HEK293 (cell line): Measurements from ENCODE around the gene COL4A1.
A peak's percentile ranks its signal among the peaks of the same experiment; 100 is the strongest.

Source experiments
- BCL11B ChIP-seq: fragments of 450-650 bp; formaldehyde crosslinking; IDR thresholded peaks from 2 replicates; pipeline ENCODE4 v1.5.1; 2016; ENCODE audit warnings: low read depth, missing biosample characterization, missing genetic modification characterization
- EGR2 ChIP-seq: fragments of 450-650 bp; formaldehyde crosslinking; IDR thresholded peaks from 2 replicates; pipeline ENCODE4 v1.5.1; 2016; ENCODE audit warnings: low read depth, missing biosample characterization, missing genetic modification characterization
- FEZF1 ChIP-seq: fragments of 450-650 bp; formaldehyde crosslinking; IDR thresholded peaks from 2 replicates; pipeline ENCODE4 v1.5.1; 2016; ENCODE audit warnings: missing biosample characterization, missing genetic modification characterization
- HOXA7 ChIP-seq: sonication (generic); formaldehyde crosslinking; IDR thresholded peaks from 2 replicates; pipeline ENCODE4 v1.8.1; 2022; ENCODE audit warnings: missing genetic modification reagents, borderline replicate concordance
- IKZF3 ChIP-seq: fragments of 450-650 bp; IDR thresholded peaks from 2 replicates; pipeline ENCODE4 v1.5.0; 2018; ENCODE audit warnings: missing biosample characterization, mild to moderate bottlenecking, missing genetic modification characterization, moderate library complexity
- MZF1 ChIP-seq: fragments of 450-650 bp; formaldehyde crosslinking; IDR thresholded peaks from 2 replicates; pipeline ENCODE4 v1.5.1; 2017; ENCODE audit warnings: missing biosample characterization, missing genetic modification characterization, borderline replicate concordance
- OSR2 ChIP-seq: fragments of 450-650 bp; formaldehyde crosslinking; IDR thresholded peaks from 2 replicates; pipeline ENCODE4 v1.5.1; 2016; ENCODE audit warnings: missing biosample characterization, missing genetic modification characterization
- PATZ1 ChIP-seq: fragments of 450-650 bp; formaldehyde crosslinking; IDR thresholded peaks from 2 replicates; pipeline ENCODE4 v1.5.1; 2016; ENCODE audit warnings: missing biosample characterization, missing genetic modification characterization
- PRDM4 ChIP-seq: fragments of 450-650 bp; formaldehyde crosslinking; IDR thresholded peaks from 2 replicates; pipeline ENCODE4 v1.5.1; 2017; ENCODE audit warnings: missing biosample characterization, missing genetic modification characterization
- SP3 ChIP-seq: fragments of 450-650 bp; formaldehyde crosslinking; IDR thresholded peaks from 2 replicates; pipeline ENCODE4 v1.5.1; 2016; ENCODE audit warnings: missing biosample characterization, missing genetic modification characterization
- WT1 ChIP-seq: fragments of 450-650 bp; formaldehyde crosslinking; IDR thresholded peaks from 2 replicates; pipeline ENCODE4 v1.5.1; 2016; ENCODE audit warnings: missing biosample characterization, missing genetic modification characterization
- ZBTB20 ChIP-seq: fragments of 450-650 bp; formaldehyde crosslinking; IDR thresholded peaks from 2 replicates; pipeline ENCODE4 v1.5.1; 2016; ENCODE audit warnings: missing biosample characterization, missing genetic modification characterization
- ZBTB7A ChIP-seq: fragments of 450-650 bp; formaldehyde crosslinking; IDR thresholded peaks from 2 replicates; pipeline ENCODE4 v1.5.1; 2016; ENCODE audit warnings: low read depth, missing biosample characterization, missing genetic modification characterization
- ZBTB8A ChIP-seq: fragments of 450-650 bp; formaldehyde crosslinking; IDR thresholded peaks from 2 replicates; pipeline ENCODE4 v1.5.1; 2016; ENCODE audit warnings: missing biosample characterization, missing genetic modification characterization
- ZNF335 ChIP-seq: fragments of 450-650 bp; formaldehyde crosslinking; conservative IDR thresholded peaks from 2 replicates; pipeline ENCODE4 v1.5.1; 2016; ENCODE audit warnings: missing biosample characterization, missing genetic modification characterization
- ZNF501 ChIP-seq: fragments of 450-650 bp; formaldehyde crosslinking; IDR thresholded peaks from 2 replicates; pipeline ENCODE4 v1.5.1; 2016; ENCODE audit warnings: missing biosample characterization, missing genetic modification characterization
- ZNF560 ChIP-seq: fragments of 450-650 bp; formaldehyde crosslinking; IDR thresholded peaks from 2 replicates; pipeline ENCODE4 v1.5.1; 2017; ENCODE audit warnings: missing biosample characterization, missing genetic modification characterization, borderline replicate concordance
- ZNF621 ChIP-seq: fragments of 450-650 bp; formaldehyde crosslinking; IDR thresholded peaks from 2 replicates; pipeline ENCODE4 v1.5.1; 2017; ENCODE audit warnings: missing biosample characterization, missing genetic modification characterization
- ZNF629 ChIP-seq: fragments of 450-650 bp; formaldehyde crosslinking; IDR thresholded peaks from 2 replicates; pipeline ENCODE4 v1.5.1; 2017; ENCODE audit warnings: missing biosample characterization, missing genetic modification characterization
- ZNF670 ChIP-seq: fragments of 450-650 bp; formaldehyde crosslinking; IDR thresholded peaks from 2 replicates; pipeline ENCODE4 v1.5.1; 2016; ENCODE audit warnings: missing biosample characterization, missing genetic modification characterization, low read depth
- ZSCAN5A ChIP-seq: fragments of 450-650 bp; formaldehyde crosslinking; IDR thresholded peaks from 2 replicates; pipeline ENCODE4 v1.5.1; 2016; ENCODE audit warnings: missing biosample characterization, missing genetic modification characterization
- TF ChIP-seq, protein P1 (sequence below): fragments of 450-650 bp; formaldehyde crosslinking; IDR thresholded peaks from 2 replicates; pipeline ENCODE4 v1.5.1; 2017; ENCODE audit warnings: missing biosample characterization, missing genetic modification characterization
- TF ChIP-seq, protein P2 (sequence below): fragments of 450-650 bp; formaldehyde crosslinking; IDR thresholded peaks from 2 replicates; pipeline ENCODE4 v1.5.1; 2016; ENCODE audit warnings: missing biosample characterization, missing genetic modification characterization
- TF ChIP-seq, protein P3 (sequence below): fragments of 450-650 bp; formaldehyde crosslinking; optimal IDR thresholded peaks from 2 replicates; pipeline ENCODE3; 2016; ENCODE audit warnings: missing biosample characterization, mild to moderate bottlenecking, missing genetic modification characterization

Gene COL4A1

GRCh38 chr13:110306960-110307766, at the start of gene COL4A1, which contains the start of gene COL4A2 (continued):
- TF ChIP-seq, protein P1, sequence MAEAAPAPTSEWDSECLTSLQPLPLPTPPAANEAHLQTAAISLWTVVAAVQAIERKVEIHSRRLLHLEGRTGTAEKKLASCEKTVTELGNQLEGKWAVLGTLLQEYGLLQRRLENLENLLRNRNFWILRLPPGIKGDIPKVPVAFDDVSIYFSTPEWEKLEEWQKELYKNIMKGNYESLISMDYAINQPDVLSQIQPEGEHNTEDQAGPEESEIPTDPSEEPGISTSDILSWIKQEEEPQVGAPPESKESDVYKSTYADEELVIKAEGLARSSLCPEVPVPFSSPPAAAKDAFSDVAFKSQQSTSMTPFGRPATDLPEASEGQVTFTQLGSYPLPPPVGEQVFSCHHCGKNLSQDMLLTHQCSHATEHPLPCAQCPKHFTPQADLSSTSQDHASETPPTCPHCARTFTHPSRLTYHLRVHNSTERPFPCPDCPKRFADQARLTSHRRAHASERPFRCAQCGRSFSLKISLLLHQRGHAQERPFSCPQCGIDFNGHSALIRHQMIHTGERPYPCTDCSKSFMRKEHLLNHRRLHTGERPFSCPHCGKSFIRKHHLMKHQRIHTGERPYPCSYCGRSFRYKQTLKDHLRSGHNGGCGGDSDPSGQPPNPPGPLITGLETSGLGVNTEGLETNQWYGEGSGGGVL (tag by site-specific recombination), result no peak
- TF ChIP-seq ZSCAN5A (tag by site-specific recombination) (peak; percentile 52; the same call in 1 of the 2 replicates), WT1 (no peak), ZNF629 (tag by site-specific recombination) (no peak), ZBTB20 (tag by site-specific recombination) (peak; percentile 45), PATZ1 (tag by site-specific recombination) (peak; percentile 57), IKZF3 (peak; percentile 19; the same call in 1 of the 2 replicates), ZBTB8A (tag by site-specific recombination) (peak; percentile 57; the same call in 1 of the 2 replicates), ZNF670 (tag by site-specific recombination) (no peak), BCL11B (tag by site-specific recombination) (no peak), OSR2 (0 out of 2 replicates have a peak, but pooled peaks have one; percentile 26), ZNF560 (tag by site-specific recombination) (no peak), ZNF501 (tag by site-specific recombination) (0 out of 2 replicates have a peak, but pooled peaks have one; percentile 38), SP3 (tag by site-specific recombination) (no peak; the same call in 1 of the 2 replicates), ZBTB7A (tag by site-specific recombination) (no peak), FEZF1 (no peak), ZNF335 (peak; percentile 1; the same call in 1 of the 2 replicates), HOXA7 (CRISPR knock-in tag) (no peak), MZF1 (tag by site-specific recombination) (no peak; the same call in 1 of the 2 replicates), EGR2 (tag by site-specific recombination) (peak; percentile 6; the same call in 1 of the 2 replicates), PRDM4 (tag by site-specific recombination) (no peak), ZNF621 (tag by site-specific recombination) (no peak)
- TF ChIP-seq, protein P2, sequence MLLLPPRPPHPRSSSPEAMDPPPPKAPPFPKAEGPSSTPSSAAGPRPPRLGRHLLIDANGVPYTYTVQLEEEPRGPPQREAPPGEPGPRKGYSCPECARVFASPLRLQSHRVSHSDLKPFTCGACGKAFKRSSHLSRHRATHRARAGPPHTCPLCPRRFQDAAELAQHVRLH (tag by site-specific recombination), result no peak
- TF ChIP-seq, protein P3, sequence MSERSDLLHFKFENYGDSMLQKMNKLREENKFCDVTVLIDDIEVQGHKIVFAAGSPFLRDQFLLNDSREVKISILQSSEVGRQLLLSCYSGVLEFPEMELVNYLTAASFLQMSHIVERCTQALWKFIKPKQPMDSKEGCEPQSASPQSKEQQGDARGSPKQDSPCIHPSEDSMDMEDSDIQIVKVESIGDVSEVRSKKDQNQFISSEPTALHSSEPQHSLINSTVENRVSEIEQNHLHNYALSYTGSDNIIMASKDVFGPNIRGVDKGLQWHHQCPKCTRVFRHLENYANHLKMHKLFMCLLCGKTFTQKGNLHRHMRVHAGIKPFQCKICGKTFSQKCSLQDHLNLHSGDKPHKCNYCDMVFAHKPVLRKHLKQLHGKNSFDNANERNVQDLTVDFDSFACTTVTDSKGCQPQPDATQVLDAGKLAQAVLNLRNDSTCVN, result peak; percentile 85
